Esophagus muscularis mucosa (tissue), 4 donors: Measurements from ENCODE around the gene RHOU.

Experiments used
- CTCF ChIP-seq, 3 experiments: fragments of 200-600 bp in 2 of 3; fragments of 450-650 bp in 1 of 3; sonication (generic) in 2 of 3; IDR thresholded peaks; one replicate each; pipeline ENCODE4 v1.5.1; 2017 to 2019; ENCODE audit warnings: antibody characterized with exemption in 3 of 3, mild to moderate bottlenecking in 2 of 3, moderate library complexity in 1 of 3
- EP300 ChIP-seq: sonication (generic); formaldehyde crosslinking; IDR thresholded peaks from one replicate; pipeline ENCODE4 v1.6.1; 2017; ENCODE audit warnings: antibody characterized with exemption
- POLR2A ChIP-seq: fragments of 450-650 bp; IDR thresholded peaks from one replicate; pipeline ENCODE4 v1.6.1; 2017; ENCODE audit warnings: antibody characterized with exemption, moderate library complexity, mild to moderate bottlenecking, low read depth
- POLR2AphosphoS5 ChIP-seq, 2 donors: sonication (generic); formaldehyde crosslinking; IDR thresholded peaks; one replicate each; pipeline ENCODE4 v1.6.1; 2017; ENCODE audit warnings: antibody characterized with exemption in 2 of 2

- peak; percentile 75 to 93 for TF ChIP-seq POLR2AphosphoS5 (IDR thresholded peaks at IDR 0.05)
- TF ChIP-seq CTCF (IDR thresholded peaks at IDR 0.05), result peak; percentile 94 to 96 (median 94)
- TF ChIP-seq POLR2A, result peak; percentile 36
- no peak for TF ChIP-seq EP300
Observed at GRCh38 chr1:228734881-228735801, at the start of gene RHOU.
